A673 (cell line): ENCODE results near the gene PATJ. TPM values are rescaled to one million over a fixed set of nuclear protein-coding genes. Genes with fewer than 3 reads are reported as not detected.

ENCODE experiments used
- BruUV-seq: library from RNA; stranded (reverse); fragments of 400-500 nt; replicated peaks from 2 replicates; lab custom pipeline; 2021; lab: Mats Ljungman, UMichigan
- CTCF ChIA-PET: fragments of 300-600 bp; sonication (Branson Sonifier 250); formaldehyde crosslinking; loops from one replicate; lab custom pipeline; 2022; ENCODE audit warnings: antibody characterized with exemption; lab: Charles Lee
- POLR2A ChIA-PET: fragments of 300-600 bp; sonication (Branson Sonifier 250); formaldehyde crosslinking; loops from one replicate; lab custom pipeline; 2022; ENCODE audit warnings: antibody characterized with exemption; ENCODE audit not compliant: low non-redundant PET; lab: Charles Lee
- DNase-seq: peaks from one replicate; pipeline ENCODE4 v3.0.0-alpha.2; 2015; ENCODE audit warnings: low spot score
- H3K27ac ChIP-seq: fragments of 200-600 bp; sonication (generic); 2 replicates; pipeline ENCODE4 v1.5.1; 2016; ENCODE audit warnings: mixed run types, low read depth, mild to moderate bottlenecking, mixed read lengths, antibody characterized with exemption, low read length; ENCODE audit not compliant: poor library complexity, severe bottlenecking
- H3K27me3 ChIP-seq: fragments of 200-600 bp; sonication (generic); replicated peaks from 2 replicates; pipeline ENCODE4 v1.6.1; 2017; ENCODE audit warnings: mixed run types, low read depth, mild to moderate bottlenecking, mixed read lengths, antibody characterized with exemption, low read length; ENCODE audit not compliant: insufficient read depth, poor library complexity
- H3K36me3 ChIP-seq: fragments of 200-600 bp; sonication (generic); 2 replicates; pipeline ENCODE4 v1.6.1; 2016; ENCODE audit warnings: mixed run types, mild to moderate bottlenecking, mixed read lengths, antibody characterized with exemption, low read length; ENCODE audit not compliant: insufficient read depth, poor library complexity, severe bottlenecking
- H3K4me1 ChIP-seq: fragments of 200-600 bp; sonication (generic); 2 replicates; pipeline ENCODE4 v1.6.1; 2017; ENCODE audit warnings: mixed run types, mild to moderate bottlenecking, mixed read lengths, antibody characterized with exemption, low read length; ENCODE audit not compliant: insufficient read depth, poor library complexity, severe bottlenecking
- H3K4me3 ChIP-seq: fragments of 200-600 bp; sonication (generic); 2 replicates; pipeline ENCODE4 v1.5.1; 2016; ENCODE audit warnings: low read depth, mixed run types, mild to moderate bottlenecking, mixed read lengths, low read length; ENCODE audit not compliant: poor library complexity, severe bottlenecking
- H3K9me3 ChIP-seq: fragments of 200-600 bp; sonication (generic); 2 replicates; pipeline ENCODE4 v1.6.1; 2016; ENCODE audit warnings: mixed run types, low read depth, mild to moderate bottlenecking, mixed read lengths, antibody characterized with exemption, low read length; ENCODE audit not compliant: poor library complexity, severe bottlenecking
- CTCF ChIP-seq: fragments of 300-800, 200-600 bp; sonication (generic); conservative IDR thresholded peaks from 2 replicates; pipeline ENCODE4 v1.5.1; 2017; ENCODE audit warnings: low read depth, mild to moderate bottlenecking, antibody characterized with exemption, low read length, moderate library complexity, mixed read lengths
- EZH2 ChIP-seq: fragments of 200-600 bp; sonication (generic); IDR thresholded peaks from 2 replicates; pipeline ENCODE4 v1.6.1; 2017; ENCODE audit warnings: borderline replicate concordance, low read depth, mild to moderate bottlenecking, mixed read lengths, antibody characterized with exemption, low read length; ENCODE audit not compliant: poor library complexity, severe bottlenecking
- intact Hi-C: fragments of 100-400 bp; cut with micrococcal nuclease; formaldehyde crosslinking; loops from one replicate; pipeline ENCODE4 v1.10.0; 2022; ENCODE audit not compliant: unreplicated experiment
- total RNA-seq: library from RNA; stranded (reverse); gene quantifications from 2 replicates; pipeline ENCODE4 v1.2.3, GENCODE V29; 2021

Gene PATJ
- total RNA-seq, 1 experiment from 2014 or later = 6.6 TPM

- CTCF ChIA-PET = no interaction called here
- intact Hi-C loops = no loop called here
- no TSS peak for BruUV-seq
Measured at GRCh38 chr1:62110198-62110817, 368.0 kb downstream of the PATJ start.

GRCh38 chr1:62111084-62111483 lies 368.8 kb downstream of the PATJ start:
- no peak overlapping the region for H3K27ac ChIP-seq
- peak; percentile 6 for DNase-seq
- H3K9me3 ChIP-seq = no peaks in the 10 kb centered on the region
- CTCF ChIA-PET = no interaction called here
- no peaks in the 10 kb centered on the region for H3K27me3 ChIP-seq
- TF ChIP-seq EZH2 = no peak
- peak; percentile 40; the same call in 1 of the 2 replicates for TF ChIP-seq CTCF
- no TSS peak for BruUV-seq
- H3K4me1 ChIP-seq = no peaks in the 10 kb centered on the region
- intact Hi-C loops = no loop called here
- POLR2A ChIA-PET = no interaction called here
- H3K36me3 ChIP-seq = no peaks in the 10 kb centered on the region
- H3K4me3 ChIP-seq = no peak overlapping the region

More at GRCh38 chr1:62110198-62110817, 368.0 kb downstream of the PATJ start:
- Histone ChIP-seq H3K9me3 (no peaks in the 10 kb centered on the region), H3K4me3 (no peak overlapping the region), H3K4me1 (no peaks in the 10 kb centered on the region), H3K27ac (no peak overlapping the region), H3K27me3 (no peaks in the 10 kb centered on the region), H3K36me3 (no peaks in the 10 kb centered on the region)
- POLR2A ChIA-PET = no interaction called here
- TF ChIP-seq EZH2 (no peak), CTCF (no peak)
- no peak for DNase-seq

GRCh38 chr1:62113507-62113906 lies 371.2 kb downstream of the PATJ start:
- intact Hi-C loops = no loop called here
- no peaks in the 10 kb centered on the region for H3K27me3 ChIP-seq
- ChIA-PET POLR2A (no interaction called here), CTCF (no interaction called here)
- TF ChIP-seq EZH2 (no peak), CTCF (no peak)
- no peaks in the 10 kb centered on the region for H3K9me3 ChIP-seq
- no peak overlapping the region for H3K4me3 ChIP-seq
- no TSS peak for BruUV-seq
- H3K27ac ChIP-seq = no peak overlapping the region
- no peak for DNase-seq
- no peaks in the 10 kb centered on the region for H3K4me1 ChIP-seq
- no peaks in the 10 kb centered on the region for H3K36me3 ChIP-seq
